GM23338 (cell line): Measurements from ENCODE around the gene COG1. TPM values are rescaled to one million over a fixed set of nuclear protein-coding genes. Genes with fewer than 3 reads are reported as not detected.

ENCODE experiments used
- ATAC-seq: fragments of 200-7000 bp; cut with Tn5 transposase; 3 replicates; pipeline ENCODE4 v1.9.1; 2020
- DNase-seq: peaks from one replicate; pipeline ENCODE4 v3.0.0-alpha.2; 2015; ENCODE audit warnings: low spot score
- H2AFZ ChIP-seq: fragments of 200-600 bp; sonication (generic); 2 replicates; pipeline ENCODE4 v1.8.0; 2016; ENCODE audit warnings: antibody characterized with exemption, mild to moderate bottlenecking, moderate library complexity
- H3F3A ChIP-seq: fragments of 200-600 bp; sonication (generic); replicated peaks from 2 replicates; pipeline ENCODE4 v1.8.0; 2017; ENCODE audit warnings: antibody characterized with exemption, mixed run types, low read depth
- H3K27ac ChIP-seq: fragments of 200-600 bp; sonication (generic); 2 replicates; pipeline ENCODE4 v1.6.1; 2016; ENCODE audit warnings: low read depth
- H3K27me3 ChIP-seq: fragments of 200-600 bp; sonication (generic); 2 replicates; pipeline ENCODE4 v1.8.0; 2016; ENCODE audit warnings: mild to moderate bottlenecking, mixed run types, moderate library complexity; ENCODE audit not compliant: insufficient read depth
- H3K36me3 ChIP-seq: fragments of 200-600 bp; sonication (generic); 2 replicates; pipeline ENCODE4 v1.8.0; 2016; ENCODE audit warnings: mild to moderate bottlenecking; ENCODE audit not compliant: insufficient read depth
- H3K4me1 ChIP-seq: fragments of 200-600 bp; sonication (generic); 2 replicates; pipeline ENCODE4 v1.8.0; 2016; ENCODE audit warnings: mild to moderate bottlenecking, moderate library complexity; ENCODE audit not compliant: insufficient read depth
- H3K4me2 ChIP-seq: fragments of 200-600 bp; sonication (generic); 2 replicates; pipeline ENCODE4 v1.7.1; 2017; ENCODE audit warnings: mixed run types
- H3K4me3 ChIP-seq: fragments of 200-600 bp; sonication (generic); 2 replicates; pipeline ENCODE4 v1.6.1; 2016; ENCODE audit warnings: mixed run types
- H3K79me2 ChIP-seq: fragments of 200-600 bp; sonication (generic); replicated peaks from 2 replicates; pipeline ENCODE4 v1.8.0; 2017; ENCODE audit warnings: mild to moderate bottlenecking; ENCODE audit not compliant: insufficient read depth
- H3K9me2 ChIP-seq: fragments of 200-600 bp; sonication (generic); 2 replicates; pipeline ENCODE4 v1.8.0; 2017; ENCODE audit not compliant: insufficient read depth
- H4K20me1 ChIP-seq: fragments of 200-600 bp; sonication (generic); replicated peaks from 2 replicates; pipeline ENCODE4 v1.8.0; 2017; ENCODE audit warnings: mild to moderate bottlenecking; ENCODE audit not compliant: insufficient read depth
- H3K27ac Mint-ChIP-seq: 2 replicates; pipeline ENCODE4 v1.8.0; 2020; ENCODE audit warnings: inconsistent platforms, mild to moderate bottlenecking, moderate library complexity, mixed read lengths
- H3K27me3 Mint-ChIP-seq: 3 replicates; pipeline ENCODE4 v1.8.0; 2022; ENCODE audit warnings: low read depth, mild to moderate bottlenecking, moderate library complexity, mixed read lengths, inconsistent platforms; ENCODE audit not compliant: insufficient read depth, poor library complexity
- H3K36me3 Mint-ChIP-seq: 3 replicates; pipeline ENCODE4 v1.8.0; 2021; ENCODE audit warnings: low read depth, mild to moderate bottlenecking, inconsistent platforms, moderate library complexity, mixed read lengths
- H3K4me1 Mint-ChIP-seq: 3 replicates; pipeline ENCODE4 v1.8.0; 2020; ENCODE audit warnings: mild to moderate bottlenecking, inconsistent platforms, mixed read lengths
- H3K4me3 Mint-ChIP-seq: 3 replicates; pipeline ENCODE4 v1.8.0; 2021; ENCODE audit warnings: moderate library complexity, mild to moderate bottlenecking, inconsistent platforms, mixed read lengths
- H3K9me3 Mint-ChIP-seq: 3 replicates; pipeline ENCODE4 v1.8.0; 2020; ENCODE audit warnings: moderate library complexity, mild to moderate bottlenecking, inconsistent platforms, mixed read lengths
- CREB1 ChIP-seq: fragments of 250-450 bp; sonication (Bioruptor Pico); IDR thresholded peaks from 2 replicates; pipeline ENCODE4 v1.5.0; 2020; ENCODE audit warnings: low read depth, mild to moderate bottlenecking, moderate library complexity
- EZH2 ChIP-seq: fragments of 200-600 bp; sonication (generic); IDR thresholded peaks from one replicate; pipeline ENCODE4 v1.8.0; 2017; ENCODE audit warnings: antibody characterized with exemption, mild to moderate bottlenecking, low read depth; ENCODE audit not compliant: unreplicated experiment
- EZH2phosphoT487 ChIP-seq: fragments of 200-600 bp; sonication (generic); IDR thresholded peaks from one replicate; pipeline ENCODE4 v1.8.1; 2018; ENCODE audit warnings: antibody characterized with exemption; ENCODE audit not compliant: unreplicated experiment
- JUNB ChIP-seq: IDR thresholded peaks from one replicate; pipeline ENCODE4 v1.6.1; 2016; ENCODE audit warnings: antibody characterized with exemption; ENCODE audit not compliant: unreplicated experiment
- NANOG ChIP-seq: IDR thresholded peaks from 2 replicates; pipeline ENCODE4 v1.6.1; 2016; ENCODE audit warnings: antibody characterized with exemption, borderline replicate concordance
- POLR2AphosphoS5 ChIP-seq: IDR thresholded peaks from 2 replicates; pipeline ENCODE4 v1.6.1; 2016; ENCODE audit warnings: antibody characterized with exemption, low read depth
- STAT1 ChIP-seq: IDR thresholded peaks from one replicate; pipeline ENCODE4 v1.6.1; 2016; ENCODE audit warnings: antibody characterized with exemption; ENCODE audit not compliant: unreplicated experiment
- ZNF114 ChIP-seq: fragments of 250-450 bp; sonication (Bioruptor Pico); IDR thresholded peaks from 2 replicates; pipeline ENCODE4 v1.5.0; 2020; ENCODE audit warnings: mild to moderate bottlenecking, moderate library complexity
- ZNF331 ChIP-seq: fragments of 250-450 bp; sonication (Bioruptor Pico); IDR thresholded peaks from 2 replicates; pipeline ENCODE4 v1.5.0; 2020; ENCODE audit warnings: low read depth, mild to moderate bottlenecking, moderate library complexity
- polyA plus RNA-seq: library from polyadenylated mRNA; unstranded; fragments of >200 nt; fragmentation: Nextera tagmentation; extraction: Ambion mirVana; gene quantifications from 2 replicates; pipeline ENCODE4 v1.2.1, GENCODE V29; 2016
- total RNA-seq: library from RNA; depleted of rRNA; stranded (reverse); fragments of >200 nt; shearing (Covaris generic); gene quantifications from 2 replicates; pipeline ENCODE4 v1.2.3, GENCODE V29; 2014
- TF ChIP-seq, protein P1 (sequence below), 2 experiments: fragments of 200-600 bp in 1 of 2; sonication (generic) in 1 of 2; conservative IDR thresholded peaks; 2 replicates each; pipeline versions ENCODE4 v1.5.1 to v1.6.1; 2016 to 2017; ENCODE audit warnings: antibody characterized with exemption in 2 of 2, low read depth in 2 of 2, mild to moderate bottlenecking in 2 of 2, moderate library complexity in 1 of 2
- TF ChIP-seq, protein P2 (sequence below): fragments of 250-450 bp; sonication (Bioruptor Pico); IDR thresholded peaks from 2 replicates; pipeline ENCODE4 v1.5.0; 2020; ENCODE audit warnings: mild to moderate bottlenecking, moderate library complexity
- TF ChIP-seq, protein P3 (sequence below): IDR thresholded peaks from one replicate; pipeline ENCODE4 v1.6.1; 2018; ENCODE audit warnings: antibody characterized with exemption; ENCODE audit not compliant: unreplicated experiment
- TF ChIP-seq, protein P4 (sequence below): IDR thresholded peaks from 2 replicates; pipeline ENCODE4 v1.6.1; 2016; ENCODE audit warnings: antibody characterized with exemption

The COG1 gene
- total and polyA plus RNA-seq, 2 experiments from 2014 or later = 15.0 to 26.1 TPM

DNA sequence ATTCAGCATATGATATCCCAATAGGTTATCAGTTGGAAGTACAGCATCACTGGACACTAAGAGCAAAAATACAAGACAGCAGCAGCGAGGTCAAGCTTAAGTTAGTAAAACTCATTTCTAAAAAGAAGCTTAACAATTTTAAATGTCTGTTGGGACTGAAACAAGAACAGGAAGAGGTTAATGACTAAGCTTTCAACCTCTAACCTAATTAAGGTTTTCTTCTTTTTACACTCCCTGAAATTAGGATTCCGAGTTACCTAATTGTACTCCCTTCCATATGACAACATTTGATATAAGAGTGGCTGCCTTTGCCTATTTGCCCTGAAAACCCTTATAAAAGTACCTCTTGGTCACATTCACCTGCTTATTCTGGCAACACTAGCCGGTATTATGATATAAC, 34.5 kb downstream of the COG1 start:
- H3K9me2 ChIP-seq = no peaks in the 10 kb centered on the region
- Mint-ChIP-seq H3K4me1 (peaks cover 49% of the 10 kb centered on the region), H3K36me3 (peaks cover 13% of the 10 kb centered on the region; the same call in 2 of the 3 replicates), H3K4me3 (peak overlapping the region; percentile 27), H3K27ac (peak overlapping the region; percentile 84), H3K9me3 (no peaks in the 10 kb centered on the region), H3K27me3 (peaks cover 12% of the 10 kb centered on the region)
- H4K20me1 ChIP-seq = peaks cover 26% of the 10 kb centered on the region; the same call in 1 of the 2 replicates
- no peaks in the 10 kb centered on the region for H3K36me3 ChIP-seq
- H3K4me1 ChIP-seq = peaks cover 39% of the 10 kb centered on the region
- no peaks in the 10 kb centered on the region for H3F3A ChIP-seq
- ATAC-seq (no peak), DNase-seq (no peak)
- peak overlapping the region; percentile 10; the same call in 1 of the 2 replicates for H3K4me3 ChIP-seq
- peaks cover 93% of the 10 kb centered on the region for H3K79me2 ChIP-seq
- H3K27me3 ChIP-seq = no peaks in the 10 kb centered on the region
- peak overlapping the region; percentile 85 for H3K27ac ChIP-seq
- H2AFZ ChIP-seq = no peak overlapping the region
- peak overlapping the region; percentile 42 for H3K4me2 ChIP-seq
- no peak for TF ChIP-seq POLR2AphosphoS5
- no peak for TF ChIP-seq ZNF331
- TF ChIP-seq ZNF114 = no peak
- no peak for TF ChIP-seq EZH2
- TF ChIP-seq STAT1 = no peak
- TF ChIP-seq, protein P1, sequence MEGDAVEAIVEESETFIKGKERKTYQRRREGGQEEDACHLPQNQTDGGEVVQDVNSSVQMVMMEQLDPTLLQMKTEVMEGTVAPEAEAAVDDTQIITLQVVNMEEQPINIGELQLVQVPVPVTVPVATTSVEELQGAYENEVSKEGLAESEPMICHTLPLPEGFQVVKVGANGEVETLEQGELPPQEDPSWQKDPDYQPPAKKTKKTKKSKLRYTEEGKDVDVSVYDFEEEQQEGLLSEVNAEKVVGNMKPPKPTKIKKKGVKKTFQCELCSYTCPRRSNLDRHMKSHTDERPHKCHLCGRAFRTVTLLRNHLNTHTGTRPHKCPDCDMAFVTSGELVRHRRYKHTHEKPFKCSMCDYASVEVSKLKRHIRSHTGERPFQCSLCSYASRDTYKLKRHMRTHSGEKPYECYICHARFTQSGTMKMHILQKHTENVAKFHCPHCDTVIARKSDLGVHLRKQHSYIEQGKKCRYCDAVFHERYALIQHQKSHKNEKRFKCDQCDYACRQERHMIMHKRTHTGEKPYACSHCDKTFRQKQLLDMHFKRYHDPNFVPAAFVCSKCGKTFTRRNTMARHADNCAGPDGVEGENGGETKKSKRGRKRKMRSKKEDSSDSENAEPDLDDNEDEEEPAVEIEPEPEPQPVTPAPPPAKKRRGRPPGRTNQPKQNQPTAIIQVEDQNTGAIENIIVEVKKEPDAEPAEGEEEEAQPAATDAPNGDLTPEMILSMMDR (conservative IDR thresholded peaks at IDR 0.05; ENCODE audit: low read depth in 2 of 2) = no peak
- TF ChIP-seq CREB1 (CRISPR knock-in tag) = no peak
- TF ChIP-seq NANOG = no peak
- TF ChIP-seq, protein P2, sequence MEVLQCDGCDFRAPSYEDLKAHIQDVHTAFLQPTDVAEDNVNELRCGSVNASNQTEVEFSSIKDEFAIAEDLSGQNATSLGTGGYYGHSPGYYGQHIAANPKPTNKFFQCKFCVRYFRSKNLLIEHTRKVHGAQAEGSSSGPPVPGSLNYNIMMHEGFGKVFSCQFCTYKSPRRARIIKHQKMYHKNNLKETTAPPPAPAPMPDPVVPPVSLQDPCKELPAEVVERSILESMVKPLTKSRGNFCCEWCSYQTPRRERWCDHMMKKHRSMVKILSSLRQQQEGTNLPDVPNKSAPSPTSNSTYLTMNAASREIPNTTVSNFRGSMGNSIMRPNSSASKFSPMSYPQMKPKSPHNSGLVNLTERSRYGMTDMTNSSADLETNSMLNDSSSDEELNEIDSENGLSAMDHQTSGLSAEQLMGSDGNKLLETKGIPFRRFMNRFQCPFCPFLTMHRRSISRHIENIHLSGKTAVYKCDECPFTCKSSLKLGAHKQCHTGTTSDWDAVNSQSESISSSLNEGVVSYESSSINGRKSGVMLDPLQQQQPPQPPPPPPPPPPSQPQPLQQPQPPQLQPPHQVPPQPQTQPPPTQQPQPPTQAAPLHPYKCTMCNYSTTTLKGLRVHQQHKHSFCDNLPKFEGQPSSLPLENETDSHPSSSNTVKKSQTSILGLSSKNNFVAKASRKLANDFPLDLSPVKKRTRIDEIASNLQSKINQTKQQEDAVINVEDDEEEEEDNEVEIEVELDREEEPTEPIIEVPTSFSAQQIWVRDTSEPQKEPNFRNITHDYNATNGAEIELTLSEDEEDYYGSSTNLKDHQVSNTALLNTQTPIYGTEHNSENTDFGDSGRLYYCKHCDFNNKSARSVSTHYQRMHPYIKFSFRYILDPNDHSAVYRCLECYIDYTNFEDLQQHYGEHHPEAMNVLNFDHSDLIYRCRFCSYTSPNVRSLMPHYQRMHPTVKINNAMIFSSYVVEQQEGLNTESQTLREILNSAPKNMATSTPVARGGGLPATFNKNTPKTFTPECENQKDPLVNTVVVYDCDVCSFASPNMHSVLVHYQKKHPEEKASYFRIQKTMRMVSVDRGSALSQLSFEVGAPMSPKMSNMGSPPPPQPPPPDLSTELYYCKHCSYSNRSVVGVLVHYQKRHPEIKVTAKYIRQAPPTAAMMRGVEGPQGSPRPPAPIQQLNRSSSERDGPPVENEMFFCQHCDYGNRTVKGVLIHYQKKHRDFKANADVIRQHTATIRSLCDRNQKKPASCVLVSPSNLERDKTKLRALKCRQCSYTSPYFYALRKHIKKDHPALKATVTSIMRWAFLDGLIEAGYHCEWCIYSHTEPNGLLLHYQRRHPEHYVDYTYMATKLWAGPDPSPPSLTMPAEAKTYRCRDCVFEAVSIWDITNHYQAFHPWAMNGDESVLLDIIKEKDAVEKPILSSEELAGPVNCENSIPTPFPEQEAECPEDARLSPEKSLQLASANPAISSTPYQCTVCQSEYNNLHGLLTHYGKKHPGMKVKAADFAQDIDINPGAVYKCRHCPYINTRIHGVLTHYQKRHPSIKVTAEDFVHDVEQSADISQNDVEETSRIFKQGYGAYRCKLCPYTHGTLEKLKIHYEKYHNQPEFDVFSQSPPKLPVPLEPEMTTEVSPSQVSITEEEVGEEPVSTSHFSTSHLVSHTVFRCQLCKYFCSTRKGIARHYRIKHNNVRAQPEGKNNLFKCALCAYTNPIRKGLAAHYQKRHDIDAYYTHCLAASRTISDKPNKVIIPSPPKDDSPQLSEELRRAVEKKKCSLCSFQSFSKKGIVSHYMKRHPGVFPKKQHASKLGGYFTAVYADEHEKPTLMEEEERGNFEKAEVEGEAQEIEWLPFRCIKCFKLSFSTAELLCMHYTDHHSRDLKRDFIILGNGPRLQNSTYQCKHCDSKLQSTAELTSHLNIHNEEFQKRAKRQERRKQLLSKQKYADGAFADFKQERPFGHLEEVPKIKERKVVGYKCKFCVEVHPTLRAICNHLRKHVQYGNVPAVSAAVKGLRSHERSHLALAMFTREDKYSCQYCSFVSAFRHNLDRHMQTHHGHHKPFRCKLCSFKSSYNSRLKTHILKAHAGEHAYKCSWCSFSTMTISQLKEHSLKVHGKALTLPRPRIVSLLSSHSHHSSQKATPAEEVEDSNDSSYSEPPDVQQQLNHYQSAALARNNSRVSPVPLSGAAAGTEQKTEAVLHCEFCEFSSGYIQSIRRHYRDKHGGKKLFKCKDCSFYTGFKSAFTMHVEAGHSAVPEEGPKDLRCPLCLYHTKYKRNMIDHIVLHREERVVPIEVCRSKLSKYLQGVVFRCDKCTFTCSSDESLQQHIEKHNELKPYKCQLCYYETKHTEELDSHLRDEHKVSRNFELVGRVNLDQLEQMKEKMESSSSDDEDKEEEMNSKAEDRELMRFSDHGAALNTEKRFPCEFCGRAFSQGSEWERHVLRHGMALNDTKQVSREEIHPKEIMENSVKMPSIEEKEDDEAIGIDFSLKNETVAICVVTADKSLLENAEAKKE (CRISPR knock-in tag) = no peak
- TF ChIP-seq, protein P3, sequence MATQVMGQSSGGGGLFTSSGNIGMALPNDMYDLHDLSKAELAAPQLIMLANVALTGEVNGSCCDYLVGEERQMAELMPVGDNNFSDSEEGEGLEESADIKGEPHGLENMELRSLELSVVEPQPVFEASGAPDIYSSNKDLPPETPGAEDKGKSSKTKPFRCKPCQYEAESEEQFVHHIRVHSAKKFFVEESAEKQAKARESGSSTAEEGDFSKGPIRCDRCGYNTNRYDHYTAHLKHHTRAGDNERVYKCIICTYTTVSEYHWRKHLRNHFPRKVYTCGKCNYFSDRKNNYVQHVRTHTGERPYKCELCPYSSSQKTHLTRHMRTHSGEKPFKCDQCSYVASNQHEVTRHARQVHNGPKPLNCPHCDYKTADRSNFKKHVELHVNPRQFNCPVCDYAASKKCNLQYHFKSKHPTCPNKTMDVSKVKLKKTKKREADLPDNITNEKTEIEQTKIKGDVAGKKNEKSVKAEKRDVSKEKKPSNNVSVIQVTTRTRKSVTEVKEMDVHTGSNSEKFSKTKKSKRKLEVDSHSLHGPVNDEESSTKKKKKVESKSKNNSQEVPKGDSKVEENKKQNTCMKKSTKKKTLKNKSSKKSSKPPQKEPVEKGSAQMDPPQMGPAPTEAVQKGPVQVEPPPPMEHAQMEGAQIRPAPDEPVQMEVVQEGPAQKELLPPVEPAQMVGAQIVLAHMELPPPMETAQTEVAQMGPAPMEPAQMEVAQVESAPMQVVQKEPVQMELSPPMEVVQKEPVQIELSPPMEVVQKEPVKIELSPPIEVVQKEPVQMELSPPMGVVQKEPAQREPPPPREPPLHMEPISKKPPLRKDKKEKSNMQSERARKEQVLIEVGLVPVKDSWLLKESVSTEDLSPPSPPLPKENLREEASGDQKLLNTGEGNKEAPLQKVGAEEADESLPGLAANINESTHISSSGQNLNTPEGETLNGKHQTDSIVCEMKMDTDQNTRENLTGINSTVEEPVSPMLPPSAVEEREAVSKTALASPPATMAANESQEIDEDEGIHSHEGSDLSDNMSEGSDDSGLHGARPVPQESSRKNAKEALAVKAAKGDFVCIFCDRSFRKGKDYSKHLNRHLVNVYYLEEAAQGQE = no peak
- no peak for TF ChIP-seq JUNB
- TF ChIP-seq, protein P4, sequence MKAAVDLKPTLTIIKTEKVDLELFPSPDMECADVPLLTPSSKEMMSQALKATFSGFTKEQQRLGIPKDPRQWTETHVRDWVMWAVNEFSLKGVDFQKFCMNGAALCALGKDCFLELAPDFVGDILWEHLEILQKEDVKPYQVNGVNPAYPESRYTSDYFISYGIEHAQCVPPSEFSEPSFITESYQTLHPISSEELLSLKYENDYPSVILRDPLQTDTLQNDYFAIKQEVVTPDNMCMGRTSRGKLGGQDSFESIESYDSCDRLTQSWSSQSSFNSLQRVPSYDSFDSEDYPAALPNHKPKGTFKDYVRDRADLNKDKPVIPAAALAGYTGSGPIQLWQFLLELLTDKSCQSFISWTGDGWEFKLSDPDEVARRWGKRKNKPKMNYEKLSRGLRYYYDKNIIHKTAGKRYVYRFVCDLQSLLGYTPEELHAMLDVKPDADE = no peak
- no peak for TF ChIP-seq EZH2phosphoT487
